Muscle layer of colon (tissue), 2 donors: ENCODE measurements around the gene ALK.

Source experiments
- H3K27ac ChIP-seq: one replicate; pipeline ENCODE4 v1.7.0; 2013; ENCODE audit warnings: low read depth, mild to moderate bottlenecking, low read length, moderate library complexity
- H3K27me3 ChIP-seq, 2 donors: one replicate each; pipeline ENCODE4 v1.7.0; 2013; ENCODE audit warnings: low read length in 2 of 2, mild to moderate bottlenecking in 2 of 2; ENCODE audit not compliant: insufficient read depth in 2 of 2, control insufficient read depth in 1 of 2
- H3K36me3 ChIP-seq: one replicate; pipeline ENCODE4 v1.7.0; 2013; ENCODE audit warnings: mild to moderate bottlenecking, low read length; ENCODE audit not compliant: insufficient read depth
- H3K4me1 ChIP-seq: one replicate; pipeline ENCODE4 v1.7.0; 2013; ENCODE audit warnings: mild to moderate bottlenecking, low read length; ENCODE audit not compliant: insufficient read depth
- H3K4me3 ChIP-seq, 2 donors: one replicate each; pipeline ENCODE4 v1.7.0; 2013; ENCODE audit warnings: low read length in 2 of 2, low read depth in 1 of 2, mild to moderate bottlenecking in 1 of 2, moderate library complexity in 1 of 2
- H3K9ac ChIP-seq: one replicate; pipeline ENCODE4 v1.7.0; 2013; ENCODE audit warnings: low read length
- H3K9me3 ChIP-seq: one replicate; pipeline ENCODE4 v1.7.0; 2013; ENCODE audit warnings: mild to moderate bottlenecking, low read length
- donor health status: abdominal sarcoma.
- donor health status: Adenocarcinoma of cecum.

ALK gene

DNA sequence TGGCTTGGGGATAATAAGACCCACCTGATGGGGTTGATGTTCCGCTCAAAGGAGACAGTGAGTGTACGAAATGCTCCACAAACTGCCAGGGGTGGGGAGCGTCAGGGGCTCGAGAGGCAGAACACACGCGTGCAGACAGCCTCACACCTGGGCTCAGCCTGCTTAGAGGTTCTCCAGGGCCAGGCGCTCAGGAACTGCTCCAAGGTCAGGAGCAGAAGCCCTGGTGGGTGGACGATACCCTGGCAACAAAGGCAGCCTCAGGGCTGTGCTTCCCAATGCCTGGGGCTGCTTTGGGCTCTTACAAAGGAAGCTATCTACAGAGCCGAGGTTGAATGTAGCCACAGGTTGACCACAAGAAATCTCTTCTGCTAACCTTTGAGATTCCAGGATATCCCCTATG lies 691.7 kb downstream of the ALK start:
- Histone ChIP-seq H3K9me3 (no peaks in the 10 kb centered on the region), H3K9ac (no peak overlapping the region), H3K4me3 (no peak overlapping the region), H3K4me1 (no peaks in the 10 kb centered on the region), H3K36me3 (no peaks in the 10 kb centered on the region), H3K27ac (no peak overlapping the region), H3K27me3 (peaks cover 0 to 6% of the 10 kb centered on the region in 2 donors)

DNA sequence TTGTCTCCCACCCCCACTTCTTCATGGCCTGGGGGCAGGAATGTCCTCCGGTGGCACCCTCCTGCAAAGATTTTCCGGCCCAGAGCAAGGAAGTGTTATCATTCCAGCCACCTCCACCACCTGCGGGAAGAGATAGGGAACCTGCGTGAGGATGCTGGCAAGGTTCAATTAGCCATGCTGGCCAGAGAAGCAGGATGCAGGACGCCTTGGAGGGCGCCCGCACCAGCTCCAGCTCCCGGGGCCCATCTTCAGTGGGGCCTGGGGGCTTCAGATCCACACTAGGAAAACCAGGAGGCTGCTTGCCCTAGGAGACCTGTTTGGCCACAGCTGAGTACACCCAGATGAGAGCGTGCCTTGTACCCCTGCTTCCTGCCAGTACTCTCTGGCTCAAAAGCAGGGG lies 692.4 kb downstream of the ALK start:
- no peaks in the 10 kb centered on the region for H3K9me3 ChIP-seq
- peaks cover 0 to 6% of the 10 kb centered on the region in 2 donors for H3K27me3 ChIP-seq

DNA sequence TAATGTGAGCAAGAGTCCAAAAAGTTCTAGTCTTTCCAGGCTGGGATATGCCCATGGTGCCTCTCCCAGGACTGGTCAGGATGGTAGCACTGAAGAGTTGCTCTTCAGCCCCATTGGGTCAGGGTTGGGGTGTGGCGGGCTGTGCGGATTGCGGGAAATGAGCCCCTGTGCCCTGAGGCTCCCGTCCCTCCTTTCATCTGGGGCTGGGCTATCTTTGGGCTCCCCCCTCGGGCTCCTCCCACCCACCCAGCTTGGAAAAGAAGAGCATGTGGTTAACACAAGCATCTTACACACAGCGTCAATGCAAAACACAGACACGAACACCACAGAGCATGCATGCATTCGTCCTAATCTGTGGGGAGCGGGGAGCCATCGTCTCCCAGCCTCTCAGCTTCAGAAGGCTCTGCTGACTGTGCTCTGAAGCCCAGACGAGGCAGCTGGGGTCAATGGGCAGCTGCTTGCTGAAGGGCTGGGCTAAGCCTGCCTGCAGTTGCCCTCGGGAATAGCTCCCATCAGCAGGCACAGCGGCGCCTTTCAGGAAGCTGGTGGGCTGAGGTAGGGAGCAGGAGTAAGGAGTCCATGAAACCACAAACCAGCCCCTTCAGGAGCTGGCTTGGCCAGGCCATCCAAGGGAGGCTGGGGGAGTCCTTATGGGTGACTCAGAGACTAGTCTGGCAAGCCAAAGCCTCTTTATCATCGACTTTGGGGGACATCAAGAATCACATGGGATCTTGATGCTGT lies 693.3 kb downstream of the ALK start:
- Histone ChIP-seq H3K4me1 (peaks cover 9% of the 10 kb centered on the region), H3K27me3 (peaks cover 0 to 6% of the 10 kb centered on the region in 2 donors), H3K9ac (no peak overlapping the region), H3K4me3 (no peak overlapping the region), H3K27ac (no peak overlapping the region), H3K36me3 (no peaks in the 10 kb centered on the region), H3K9me3 (no peaks in the 10 kb centered on the region)

More for the DNA sequence above, 692.4 kb downstream of the ALK start:
- no peak overlapping the region for H3K9ac ChIP-seq
- H3K4me3 ChIP-seq, result no peak overlapping the region
- no peak overlapping the region for H3K27ac ChIP-seq
- peaks cover 7% of the 10 kb centered on the region for H3K4me1 ChIP-seq
- no peaks in the 10 kb centered on the region for H3K36me3 ChIP-seq

DNA sequence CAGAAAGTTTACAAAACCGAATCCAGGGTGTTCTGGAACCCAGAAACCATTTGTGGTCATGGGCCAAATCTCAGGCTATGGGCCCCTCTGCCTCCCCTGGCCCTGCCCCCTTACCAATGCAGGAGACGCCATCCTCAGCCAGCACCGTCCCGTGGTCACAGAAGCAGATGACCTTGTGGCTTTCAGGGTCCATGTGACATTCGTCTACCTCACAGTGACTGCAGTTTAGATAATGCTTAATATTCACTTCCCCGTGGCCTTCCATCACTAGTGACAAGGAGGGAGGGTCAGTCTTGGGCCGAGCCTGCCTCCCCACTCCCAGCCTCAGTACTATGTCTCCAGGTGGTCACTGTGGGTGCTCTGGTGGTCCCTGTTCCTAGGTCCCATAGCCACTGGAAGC lies 694.6 kb downstream of the ALK start:
- H3K36me3 ChIP-seq, result no peaks in the 10 kb centered on the region

DNA sequence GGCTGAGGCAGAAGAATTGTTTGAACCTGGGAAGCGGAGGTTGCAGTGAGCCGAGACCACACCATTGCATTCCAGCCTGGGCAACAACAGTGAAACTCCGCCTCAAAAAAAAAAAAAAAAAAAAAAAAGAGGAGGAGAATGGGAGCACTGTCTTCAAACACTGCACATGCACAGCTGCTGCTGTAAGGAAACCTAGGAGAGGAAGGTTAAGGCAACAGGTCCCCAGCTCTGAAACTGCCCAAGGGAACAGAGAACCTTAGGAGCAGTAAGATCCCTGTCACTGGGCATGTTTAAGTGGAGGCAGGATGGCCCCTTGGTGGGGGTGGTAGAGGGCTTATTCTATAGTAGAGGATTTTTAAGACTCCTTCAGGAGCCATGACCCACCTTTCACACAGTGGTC lies 695.0 kb downstream of the ALK start:
- Histone ChIP-seq H3K27me3 (peaks cover 0 to 6% of the 10 kb centered on the region in 2 donors), H3K9ac (no peak overlapping the region), H3K27ac (no peak overlapping the region), H3K4me3 (no peak overlapping the region), H3K36me3 (no peaks in the 10 kb centered on the region), H3K4me1 (peaks cover 9% of the 10 kb centered on the region), H3K9me3 (no peaks in the 10 kb centered on the region)

More for the DNA sequence above, 694.6 kb downstream of the ALK start:
- Histone ChIP-seq H3K4me3 (no peak overlapping the region), H3K9ac (no peak overlapping the region), H3K9me3 (no peaks in the 10 kb centered on the region), H3K27me3 (peaks cover 0 to 6% of the 10 kb centered on the region in 2 donors), H3K27ac (no peak overlapping the region), H3K4me1 (peaks cover 9% of the 10 kb centered on the region)

DNA sequence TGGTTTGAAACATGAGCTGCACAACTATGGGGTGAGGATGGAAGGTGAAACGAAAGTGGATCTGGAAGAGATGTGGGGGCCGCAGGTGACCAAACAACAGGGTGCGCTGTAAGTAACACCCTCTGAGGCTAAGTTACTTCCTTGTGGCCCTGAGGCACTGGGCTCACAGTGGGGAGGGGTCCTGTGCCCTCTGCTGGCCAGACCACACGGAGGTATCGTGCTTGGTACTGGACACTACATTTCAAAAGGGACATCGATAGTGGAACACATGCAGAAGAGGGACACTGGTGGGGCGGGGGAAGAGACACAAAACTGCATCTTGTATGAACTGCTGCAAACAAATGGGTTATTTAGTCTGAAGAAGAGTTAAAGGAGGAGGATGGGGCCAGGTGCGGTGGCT lies 695.6 kb downstream of the ALK start:
- peaks cover 0 to 6% of the 10 kb centered on the region in 2 donors for H3K27me3 ChIP-seq
- no peak overlapping the region for H3K27ac ChIP-seq
- peaks cover 9% of the 10 kb centered on the region for H3K4me1 ChIP-seq
- H3K9me3 ChIP-seq, result no peaks in the 10 kb centered on the region
- no peaks in the 10 kb centered on the region for H3K36me3 ChIP-seq
- H3K4me3 ChIP-seq, result no peak overlapping the region
- no peak overlapping the region for H3K9ac ChIP-seq

DNA sequence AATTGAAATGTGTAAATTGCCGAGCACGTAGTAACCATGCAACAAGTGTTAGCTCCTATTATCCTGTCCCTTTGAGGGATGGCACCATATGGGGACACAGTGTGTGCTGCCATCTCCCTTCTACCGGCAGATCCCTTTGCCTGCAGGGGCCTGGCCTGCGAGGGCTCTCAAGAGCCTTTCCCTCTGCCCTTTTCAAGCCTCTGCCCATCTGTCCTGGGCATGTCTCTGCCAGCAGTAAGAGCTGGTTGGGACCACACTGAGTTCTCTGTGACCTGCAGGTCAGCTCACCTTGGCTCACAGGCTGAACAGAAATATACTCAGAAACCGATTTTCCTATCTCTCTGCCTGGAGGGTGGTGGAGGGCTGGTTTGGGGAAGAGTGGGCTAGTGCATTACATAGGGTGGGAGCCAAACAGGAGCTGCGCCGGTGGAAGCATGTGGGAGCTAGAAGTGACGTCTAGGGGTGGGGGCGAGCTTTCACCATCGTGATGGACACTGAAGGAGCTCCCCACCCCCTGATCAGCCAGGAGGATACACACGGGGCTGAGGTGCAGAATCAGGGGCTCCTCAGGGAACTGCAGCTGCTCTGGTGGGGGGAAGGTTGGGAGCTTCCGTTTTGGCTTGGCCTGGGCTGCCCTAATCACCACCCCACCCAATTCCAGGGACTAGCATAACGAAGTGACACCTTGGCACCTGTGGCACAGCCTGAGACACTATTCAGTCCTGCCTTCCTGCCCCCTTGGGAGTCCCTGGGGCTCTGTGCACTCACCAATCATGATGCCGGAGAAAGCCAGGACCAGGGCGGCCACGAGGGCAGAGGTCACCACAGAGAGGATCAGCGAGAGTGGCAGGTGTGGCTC lies 696.5 kb downstream of the ALK start:
- Histone ChIP-seq H3K27ac (no peak overlapping the region), H3K4me3 (no peak overlapping the region), H3K9ac (no peak overlapping the region), H3K36me3 (no peaks in the 10 kb centered on the region), H3K4me1 (peaks cover 9% of the 10 kb centered on the region), H3K9me3 (no peaks in the 10 kb centered on the region), H3K27me3 (peaks cover 0 to 6% of the 10 kb centered on the region in 2 donors)

DNA sequence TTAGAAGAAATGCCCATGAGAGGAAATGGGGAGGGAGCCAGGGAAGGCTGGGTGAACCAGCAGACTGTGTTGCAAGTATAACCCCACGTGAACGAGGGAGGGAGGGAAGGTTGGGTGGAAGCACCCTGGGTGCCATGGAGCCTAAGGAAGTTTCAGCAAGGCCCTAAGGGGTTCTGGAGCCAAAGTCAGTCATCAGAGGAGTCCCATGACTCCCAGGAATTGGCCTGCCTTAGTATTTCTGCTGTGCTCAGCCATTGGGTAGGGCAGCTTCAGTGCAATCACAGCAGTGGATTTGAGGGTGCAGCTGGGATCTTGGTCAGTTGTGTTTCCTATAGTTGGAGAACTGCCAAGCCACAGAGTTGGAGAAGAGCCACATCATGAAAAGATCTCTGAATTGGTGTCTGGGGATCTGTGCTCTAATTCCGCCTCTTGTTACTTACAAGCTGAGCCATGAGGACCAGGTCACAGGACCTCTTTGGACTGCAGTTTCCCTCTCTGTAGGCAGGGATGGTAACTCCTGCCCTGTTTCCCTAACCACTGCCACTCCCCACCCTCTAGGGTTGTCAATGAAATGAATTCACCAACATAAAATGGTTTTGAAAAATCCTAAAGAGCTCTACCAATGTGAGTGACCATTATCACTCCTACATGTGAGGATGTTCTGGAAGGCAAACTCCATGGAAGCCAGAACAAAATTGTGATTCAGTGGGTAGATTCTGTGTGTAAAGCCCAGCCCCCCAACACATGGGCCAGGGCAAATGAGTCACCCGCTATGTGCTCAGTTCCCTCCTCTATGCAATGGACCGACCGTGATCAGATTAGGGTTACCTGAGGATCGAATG lies 697.3 kb downstream of the ALK start:
- no peaks in the 10 kb centered on the region for H3K9me3 ChIP-seq
- H3K36me3 ChIP-seq, result no peaks in the 10 kb centered on the region
- no peak overlapping the region for H3K9ac ChIP-seq
- peaks cover 0 to 6% of the 10 kb centered on the region in 2 donors for H3K27me3 ChIP-seq
- no peak overlapping the region for H3K4me3 ChIP-seq
- no peak overlapping the region for H3K27ac ChIP-seq
- peaks cover 9% of the 10 kb centered on the region for H3K4me1 ChIP-seq

DNA sequence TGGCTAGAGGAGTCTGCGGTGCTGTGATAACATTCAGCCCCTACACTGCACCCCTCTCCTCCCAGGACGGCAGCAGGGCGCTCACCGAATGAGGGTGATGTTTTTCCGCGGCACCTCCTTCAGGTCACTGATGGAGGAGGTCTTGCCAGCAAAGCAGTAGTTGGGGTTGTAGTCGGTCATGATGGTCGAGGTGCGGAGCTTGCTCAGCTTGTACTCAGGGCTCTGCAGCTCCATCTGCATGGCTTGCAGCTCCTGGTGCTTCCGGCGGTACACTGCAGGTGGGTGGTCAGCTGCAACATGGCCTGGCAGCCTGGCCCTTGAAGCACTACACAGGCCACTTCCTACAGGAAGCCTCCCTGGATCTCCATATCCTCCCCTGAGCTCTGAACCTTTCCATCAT lies 698.1 kb downstream of the ALK start:
- Histone ChIP-seq H3K9ac (no peak overlapping the region), H3K9me3 (no peaks in the 10 kb centered on the region), H3K27ac (no peak overlapping the region), H3K4me3 (no peak overlapping the region), H3K4me1 (peaks cover 9% of the 10 kb centered on the region), H3K36me3 (no peaks in the 10 kb centered on the region), H3K27me3 (peaks cover 0 to 4% of the 10 kb centered on the region in 2 donors)

DNA sequence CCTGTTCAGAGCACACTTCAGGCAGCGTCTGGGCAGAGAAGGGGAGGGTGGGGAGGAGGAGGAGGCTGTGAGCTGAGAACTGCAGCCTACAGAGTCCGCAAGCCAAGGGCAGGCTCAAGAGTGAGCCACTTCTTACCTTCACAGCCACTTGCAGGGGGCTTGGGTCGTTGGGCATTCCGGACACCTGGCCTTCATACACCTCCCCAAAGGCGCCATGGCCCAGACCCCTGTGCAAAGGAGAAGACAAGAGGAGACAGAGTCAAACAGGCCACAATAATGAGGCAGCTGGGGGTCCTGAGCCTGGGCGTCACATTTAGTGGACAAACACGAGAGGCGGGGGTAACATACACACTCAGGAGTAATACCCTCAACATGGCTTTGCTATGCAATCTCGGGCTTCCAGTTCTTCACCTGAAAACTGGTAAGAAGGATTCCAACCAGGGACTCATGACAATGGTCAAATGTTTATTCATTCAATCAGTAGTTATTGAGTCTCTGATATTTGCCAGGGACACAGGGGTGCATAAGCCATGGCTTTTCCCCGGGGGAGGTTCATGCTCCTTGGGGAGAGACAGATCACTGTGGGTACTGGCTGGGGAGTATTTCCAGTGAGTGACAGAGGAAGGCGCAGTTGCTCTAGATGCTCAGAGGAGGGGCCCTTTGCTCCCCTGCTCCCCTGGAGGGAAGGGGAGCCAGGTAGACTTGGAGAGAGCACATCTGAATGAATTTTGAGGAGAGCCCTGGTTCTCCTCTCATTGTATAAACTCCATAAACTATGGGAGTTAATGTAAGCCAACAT lies 698.8 kb downstream of the ALK start:
- Histone ChIP-seq H3K9me3 (no peaks in the 10 kb centered on the region), H3K36me3 (no peaks in the 10 kb centered on the region), H3K9ac (no peak overlapping the region), H3K27me3 (no peaks in the 10 kb centered on the region), H3K4me3 (no peak overlapping the region), H3K4me1 (peaks cover 9% of the 10 kb centered on the region), H3K27ac (no peak overlapping the region)
